HG02884 (cell line): ENCODE measurements around the gene RNF214.

Source experiments
- ATAC-seq: cut with Tn5 transposase; IDR thresholded peaks from one replicate; pipeline ENCODE4 v1.9.1; 2021; ENCODE audit warnings: mild to moderate bottlenecking, moderate library complexity; ENCODE audit not compliant: unreplicated experiment

Gene RNF214

GRCh38 chr11:117279711-117280376 lies 47.4 kb downstream of the RNF214 start:
- ATAC-seq = no peak

GRCh38 chr11:117281159-117281558 lies 48.7 kb downstream of the RNF214 start:
- ATAC-seq = no peak

GRCh38 chr11:117281869-117282268 lies 49.4 kb downstream of the RNF214 start:
- ATAC-seq = no peak

GRCh38 chr11:117282956-117283355 lies 50.5 kb downstream of the RNF214 start:
- ATAC-seq = no peak

GRCh38 chr11:117284053-117284452 lies 51.6 kb downstream of the RNF214 start:
- no peak for ATAC-seq

- no peak for ATAC-seq
These were observed 54.1 kb downstream of the RNF214 start for GRCh38 chr11:117286588-117286987.

DNA sequence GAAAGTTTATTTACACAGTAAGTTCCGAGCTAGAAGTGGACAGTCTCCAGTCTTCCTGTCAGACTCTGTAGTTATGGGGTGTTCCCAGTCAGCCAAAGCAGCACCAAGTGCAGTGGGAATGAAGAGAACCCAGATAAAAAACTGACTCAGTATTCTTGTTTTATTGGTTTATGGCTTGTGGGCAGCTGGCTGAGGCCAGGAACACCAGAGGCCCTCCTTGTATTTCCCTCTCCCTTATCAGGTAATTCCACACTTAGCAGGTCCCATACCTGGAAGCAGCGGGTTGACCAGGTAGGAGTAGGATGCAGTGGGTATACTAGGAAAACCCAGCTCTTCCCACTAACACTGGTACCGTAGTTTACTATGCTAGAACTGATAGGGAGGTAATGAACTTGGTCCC lies 55.2 kb downstream of the RNF214 start:
- no peak for ATAC-seq

GRCh38 chr11:117289795-117290194 lies 57.3 kb downstream of the RNF214 start:
- ATAC-seq = no peak

- no peak for ATAC-seq
These were observed 58.4 kb downstream of the RNF214 start, which contains the start of gene BACE1-AS for GRCh38 chr11:117290809-117291396. BACE1-AS (plus strand) TSS chr11:117291346.

DNA sequence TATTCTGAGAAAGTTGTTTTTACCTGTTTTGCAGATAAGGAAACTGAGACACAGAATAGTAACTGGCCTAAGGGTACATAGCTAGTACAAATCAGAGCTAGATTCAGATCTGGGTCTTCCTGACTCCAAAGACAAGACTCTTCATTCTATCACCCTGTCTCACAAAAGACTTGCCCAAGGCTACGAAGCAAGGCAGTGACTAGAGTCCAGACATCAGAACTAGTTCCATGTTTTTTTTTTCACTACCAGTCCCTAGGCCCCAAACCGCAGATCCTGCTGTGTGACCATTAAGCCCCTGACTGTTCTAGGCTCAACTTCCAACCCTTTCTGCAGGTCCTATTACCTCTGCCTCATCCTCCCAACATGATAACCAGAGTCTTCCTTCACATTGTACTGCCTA lies 60.1 kb downstream of the RNF214 start:
- no peak for ATAC-seq

GRCh38 chr11:117295438-117296137 lies 63.1 kb downstream of the RNF214 start:
- no peak for ATAC-seq

DNA sequence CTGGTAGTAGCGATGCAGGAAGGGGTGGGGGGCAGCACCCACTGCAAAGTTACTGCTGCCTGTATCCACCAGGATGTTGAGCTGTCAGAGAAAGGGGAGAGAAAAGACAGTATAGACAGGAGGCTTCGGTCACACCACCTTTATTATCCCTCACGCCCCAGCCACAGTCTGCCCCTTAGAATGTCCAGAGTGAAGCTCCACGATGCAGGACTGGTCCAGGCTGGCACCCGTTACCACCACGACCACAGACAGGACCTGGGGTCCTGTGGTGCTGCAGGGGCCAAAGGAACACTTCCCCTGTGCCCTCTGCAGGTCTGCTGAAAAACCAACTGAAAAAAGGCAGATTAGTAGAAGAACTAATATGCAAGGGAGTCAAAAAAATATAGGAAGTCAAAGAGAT lies 64.4 kb downstream of the RNF214 start:
- no peak for ATAC-seq

GRCh38 chr11:117298195-117298594 lies 65.7 kb downstream of the RNF214 start:
- ATAC-seq = no peak

DNA sequence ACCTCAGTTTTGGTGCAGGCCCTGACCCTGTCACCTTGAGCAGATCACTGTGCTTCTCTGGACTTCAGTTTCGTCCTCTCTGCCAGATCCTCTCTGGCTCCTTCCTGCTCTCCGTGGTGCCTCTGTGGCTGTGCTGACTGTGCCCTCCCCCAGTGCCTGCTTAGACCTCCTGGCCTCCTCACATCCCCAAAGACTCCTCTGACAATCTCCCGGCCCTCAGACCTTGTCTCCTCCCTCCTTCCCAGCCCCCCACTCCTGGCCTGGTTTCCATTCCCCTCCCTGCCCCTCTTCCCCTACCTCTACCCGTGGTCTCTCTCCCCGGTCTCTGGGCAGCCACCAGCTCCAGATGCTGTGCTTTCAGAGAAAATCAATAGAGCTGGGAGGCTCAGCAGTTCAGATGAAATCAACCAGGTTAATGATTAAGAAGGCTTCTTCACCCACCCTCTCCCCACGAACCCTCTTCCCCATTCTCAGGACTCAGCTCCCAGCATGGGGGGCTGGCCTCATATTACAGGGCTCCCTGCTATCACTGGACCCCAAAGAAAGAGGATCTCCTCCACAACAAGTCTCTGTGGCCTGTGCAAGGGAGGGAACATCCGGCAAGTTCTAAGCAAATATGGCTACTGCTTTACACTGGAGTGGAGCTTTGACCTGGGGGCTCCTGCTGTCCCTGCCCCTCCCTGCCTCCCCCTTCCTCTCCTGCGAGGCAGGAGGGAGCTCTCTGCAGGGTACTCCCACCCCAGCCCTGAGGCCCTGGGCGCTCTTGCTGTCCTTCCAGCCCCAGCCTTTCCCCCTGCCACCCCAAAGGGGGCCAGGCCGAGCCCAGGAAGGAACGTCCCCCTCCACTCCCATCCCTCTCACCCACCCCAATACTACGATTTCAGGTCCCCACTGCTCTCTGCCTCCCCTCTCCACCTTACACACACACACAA lies 67.1 kb downstream of the RNF214 start:
- no peak for ATAC-seq

DNA sequence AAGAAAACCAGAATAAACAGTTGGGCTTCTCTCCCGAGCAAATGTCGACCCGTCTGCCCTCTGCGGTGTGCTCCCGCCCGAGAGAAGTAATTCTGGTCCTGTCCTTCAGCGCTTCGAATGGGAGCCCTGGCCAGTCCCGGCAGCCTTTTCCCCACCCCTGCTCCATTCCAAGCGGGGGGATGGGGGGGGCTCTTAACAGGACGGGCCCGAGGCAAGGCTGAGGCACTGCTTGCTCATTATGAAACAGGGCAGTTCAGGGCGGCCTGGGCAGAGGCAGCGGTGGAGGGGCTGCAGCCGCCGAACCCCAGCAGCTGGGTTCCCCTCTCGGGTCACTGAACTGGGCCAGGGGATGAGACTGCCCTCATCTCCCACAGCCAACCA lies 67.8 kb downstream of the RNF214 start:
- ATAC-seq = no peak

GRCh38 chr11:117300773-117301172 lies 68.3 kb downstream of the RNF214 start:
- ATAC-seq = no peak

GRCh38 chr11:117302228-117302627 lies 69.8 kb downstream of the RNF214 start:
- no peak for ATAC-seq

- no peak for ATAC-seq
These were observed 70.6 kb downstream of the RNF214 start for GRCh38 chr11:117303101-117303500.

DNA sequence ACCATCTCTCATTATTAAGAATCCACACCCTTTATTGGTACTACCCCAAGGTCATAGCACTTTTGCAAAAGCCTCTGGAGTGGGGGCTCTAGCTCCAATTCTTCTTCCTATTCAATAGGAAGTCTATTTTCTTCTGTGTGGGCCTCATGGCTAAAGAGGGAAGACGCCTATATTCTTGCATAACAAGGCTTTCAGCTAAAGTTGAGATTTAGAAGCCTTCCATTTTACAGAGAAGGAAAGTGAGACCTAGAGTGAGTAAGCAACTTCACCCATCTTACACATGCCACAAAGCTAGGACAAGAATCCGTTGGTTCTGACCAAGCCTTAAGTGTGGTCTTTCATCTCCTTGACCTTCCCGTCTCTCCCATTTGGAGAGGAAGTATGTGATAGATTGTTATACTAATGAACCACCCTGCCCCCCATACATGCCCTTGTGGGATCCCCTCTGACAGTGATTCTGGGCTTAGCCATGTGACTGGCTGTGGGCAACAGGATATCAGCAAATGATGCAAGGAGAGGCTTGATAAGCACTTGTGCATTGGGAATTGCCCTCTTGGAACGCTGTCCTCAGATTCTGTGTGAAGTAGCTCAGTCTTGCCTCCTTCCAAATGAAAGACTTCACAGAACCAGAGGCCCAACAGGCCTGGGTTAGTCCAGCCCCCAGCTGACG lies 71.3 kb downstream of the RNF214 start:
- no peak for ATAC-seq

GRCh38 chr11:117305145-117305544 lies 72.7 kb downstream of the RNF214 start:
- ATAC-seq = no peak

GRCh38 chr11:117309310-117309709 lies 76.8 kb downstream of the RNF214 start:
- no peak for ATAC-seq
